Activated CD8-positive, alpha-beta T cell treated with anti-CD3 and anti-CD28 coated beads for 36 hours (primary cell): Measurements from ENCODE around the gene BAG1. TPM values are rescaled to one million over a fixed set of nuclear protein-coding genes. Genes with fewer than 3 reads are reported as not detected.
A peak's percentile ranks its signal among the peaks of the same experiment; 100 is the strongest.

ENCODE experiments used
- ATAC-seq: fragments of 200-7000 bp; cut with Tn5 transposase; one replicate; pipeline ENCODE4 v1.10.0; 2021; ENCODE audit warnings: mild to moderate bottlenecking, moderate library complexity
- CTCF ChIA-PET: fragments of 350-600 bp; sonication (Branson Sonifier 250); formaldehyde crosslinking; loops from one replicate; lab custom pipeline; 2021; ENCODE audit warnings: antibody characterized with exemption; lab: Charles Lee
- POLR2A ChIA-PET: fragments of 350-600 bp; sonication (Branson Sonifier 250); formaldehyde crosslinking; loops from one replicate; lab custom pipeline; 2021; ENCODE audit warnings: antibody characterized with exemption; lab: Charles Lee
- DNase-seq: peaks from one replicate; pipeline ENCODE4 v3.0.0-alpha.2; 2020
- H3K27ac Mint-ChIP-seq: one replicate; pipeline ENCODE4 v1.8.0; 2021; ENCODE audit warnings: mild to moderate bottlenecking, mixed read lengths
- H3K27me3 Mint-ChIP-seq: one replicate; pipeline ENCODE4 v1.8.0; 2021; ENCODE audit warnings: mixed read lengths
- H3K36me3 Mint-ChIP-seq: one replicate; pipeline ENCODE4 v1.8.0; 2021; ENCODE audit warnings: low read depth, mixed read lengths
- H3K4me1 Mint-ChIP-seq: one replicate; pipeline ENCODE4 v1.8.0; 2021; ENCODE audit warnings: low read depth, mixed read lengths
- H3K4me3 Mint-ChIP-seq: one replicate; pipeline ENCODE4 v1.8.0; 2021; ENCODE audit warnings: mild to moderate bottlenecking, moderate library complexity, mixed read lengths
- H3K9me3 Mint-ChIP-seq: one replicate; pipeline ENCODE4 v1.8.0; 2021; ENCODE audit warnings: mixed read lengths
- CTCF ChIP-seq: fragments of 200-600 bp; IDR thresholded peaks from one replicate; pipeline ENCODE4 v1.8.0; 2022; ENCODE audit warnings: antibody characterized with exemption, mild to moderate bottlenecking
- intact Hi-C: fragments of 100-400 bp; cut with micrococcal nuclease; formaldehyde crosslinking; loops from one replicate; pipeline ENCODE4 v1.10.0; 2022
- total RNA-seq, 2 experiments: library from RNA; stranded (reverse); gene quantifications; one replicate each; pipeline ENCODE4 v1.2.3, GENCODE V29; 2021

BAG1 gene
- total RNA-seq, 2 experiments from 2014 or later = 55.6 to 61.6 TPM

- intact Hi-C loops = no loop called here
- Mint-ChIP-seq H3K27ac (peak overlapping the region; percentile 62), H3K27me3 (no peaks in the 10 kb centered on the region), H3K9me3 (no peaks in the 10 kb centered on the region), H3K36me3 (peaks cover 73% of the 10 kb centered on the region), H3K4me1 (peaks cover 78% of the 10 kb centered on the region), H3K4me3 (peak overlapping the region; percentile 3)
- ChIA-PET POLR2A (no interaction called here), CTCF (no interaction called here)
- no peak for ATAC-seq
- no peak for TF ChIP-seq CTCF
- DNase-seq = no peak
These were observed 30.3 kb upstream of the BAG1 start for GRCh38 chr9:33294670-33295432.

- peaks cover 68% of the 10 kb centered on the region for H3K4me1 Mint-ChIP-seq
- H3K27ac Mint-ChIP-seq = peak overlapping the region; percentile 11
- H3K36me3 Mint-ChIP-seq = peaks cover 65% of the 10 kb centered on the region
- no peak overlapping the region for H3K4me3 Mint-ChIP-seq
- ATAC-seq (no peak), DNase-seq (no peak)
- intact Hi-C loops = no loop called here
- no peaks in the 10 kb centered on the region for H3K9me3 Mint-ChIP-seq
- CTCF ChIA-PET = no interaction called here
- POLR2A ChIA-PET = no interaction called here
- TF ChIP-seq CTCF = no peak
- H3K27me3 Mint-ChIP-seq = no peaks in the 10 kb centered on the region
These were observed 29.3 kb upstream of the BAG1 start for GRCh38 chr9:33293782-33294181.

GRCh38 chr9:33291901-33292300 is 27.4 kb upstream of the BAG1 start:
- Mint-ChIP-seq H3K9me3 (no peaks in the 10 kb centered on the region), H3K36me3 (peaks cover 47% of the 10 kb centered on the region)
- POLR2A ChIA-PET = interaction anchor here (0.6 kb wide), 1 partner anchor 28 kb away, joined by 3 read pairs; the partner anchor contains the start of genes BAG1 and CHMP5

GRCh38 chr9:33291031-33291397 is 26.5 kb upstream of the BAG1 start:
- CTCF ChIA-PET = interaction anchor here (1.0 to 1.8 kb wide), 3 partner anchors 9 to 176 kb away, joined by 3 to 4 read pairs (median 4); no protein-coding TSS in a partner anchor
- Mint-ChIP-seq H3K4me3 (peak overlapping the region; percentile 84), H3K36me3 (peaks cover 39% of the 10 kb centered on the region), H3K27ac (peak overlapping the region; percentile 99), H3K27me3 (no peaks in the 10 kb centered on the region), H3K9me3 (no peaks in the 10 kb centered on the region), H3K4me1 (peaks cover 54% of the 10 kb centered on the region)
- TF ChIP-seq CTCF = no peak
- no peak for DNase-seq
- POLR2A ChIA-PET = interaction anchor here (0.6 to 2.1 kb wide), 9 partner anchors 7 to 266 kb away, joined by 3 to 20 read pairs (median 4); partner anchors contain the start of genes AQP3, BAG1, CHMP5 and DNAJA1
- no peak for ATAC-seq
- intact Hi-C loops = loop anchor here (2.0 kb wide), 1 partner anchor 26 kb away; the partner anchor contains the start of genes BAG1 and CHMP5

More at GRCh38 chr9:33291901-33292300, 27.4 kb upstream of the BAG1 start:
- H3K4me3 Mint-ChIP-seq = peak overlapping the region; percentile 84
- H3K27me3 Mint-ChIP-seq = no peaks in the 10 kb centered on the region
- CTCF ChIA-PET = interaction anchor here (1.0 to 1.3 kb wide), 2 partner anchors 10 to 31 kb away, joined by 3 read pairs; no protein-coding TSS in a partner anchor
- no peak for TF ChIP-seq CTCF
- intact Hi-C loops = loop anchor here (2.0 kb wide), 1 partner anchor 27 kb away; the partner anchor contains the start of genes BAG1 and CHMP5
- no peak for ATAC-seq
- peaks cover 60% of the 10 kb centered on the region for H3K4me1 Mint-ChIP-seq
- H3K27ac Mint-ChIP-seq = peak overlapping the region; percentile 99
- DNase-seq = no peak
